Immature natural killer cell (primary cell): ENCODE results near the gene AFF2. TPM values are rescaled to one million over a fixed set of nuclear protein-coding genes. Genes with fewer than 3 reads are reported as not detected.

Experiments used
- DNase-seq, 3 donors: peaks; one replicate each; pipeline ENCODE4 v3.0.0; 2022; ENCODE audit warnings: mixed read lengths in 1 of 3
- H3K27ac Mint-ChIP-seq, 6 donors: one replicate each; pipeline ENCODE4 v1.8.0; 2020; ENCODE audit warnings: mixed read lengths in 6 of 6, mild to moderate bottlenecking in 5 of 6, inconsistent platforms in 4 of 6, moderate library complexity in 3 of 6
- H3K27me3 Mint-ChIP-seq, 3 donors: one replicate each; pipeline ENCODE4 v1.8.0; 2020 to 2021; ENCODE audit warnings: low read depth in 3 of 3, mild to moderate bottlenecking in 3 of 3, mixed read lengths in 3 of 3, moderate library complexity in 3 of 3, inconsistent platforms in 1 of 3
- H3K36me3 Mint-ChIP-seq, 3 donors: one replicate each; pipeline ENCODE4 v1.8.0; 2020; ENCODE audit warnings: mixed read lengths in 3 of 3, inconsistent platforms in 2 of 3, mild to moderate bottlenecking in 2 of 3
- H3K4me1 Mint-ChIP-seq, 2 donors: one replicate each; pipeline ENCODE4 v1.8.0; 2020; ENCODE audit warnings: inconsistent platforms in 2 of 2, mild to moderate bottlenecking in 2 of 2, mixed read lengths in 2 of 2, moderate library complexity in 1 of 2
- H3K4me3 Mint-ChIP-seq, 5 donors: one replicate each; pipeline ENCODE4 v1.8.0; 2020; ENCODE audit warnings: mild to moderate bottlenecking in 5 of 5, mixed read lengths in 5 of 5, inconsistent platforms in 3 of 5, moderate library complexity in 3 of 5
- H3K9me3 Mint-ChIP-seq, 6 donors: one replicate each; pipeline ENCODE4 v1.8.0; 2020; ENCODE audit warnings: mild to moderate bottlenecking in 6 of 6, mixed read lengths in 6 of 6, inconsistent platforms in 4 of 6, moderate library complexity in 3 of 6
- polyA plus RNA-seq, 3 donors: library from polyadenylated mRNA; unstranded; fragments of 300-500 nt; fragmentation: Illumina TruSeq; gene quantifications; one replicate each; pipeline ENCODE4 v1.2.3, GENCODE V29; 2021

AFF2 gene
- polyA plus RNA-seq, 3 donors from 2014 or later: not detected

DNA sequence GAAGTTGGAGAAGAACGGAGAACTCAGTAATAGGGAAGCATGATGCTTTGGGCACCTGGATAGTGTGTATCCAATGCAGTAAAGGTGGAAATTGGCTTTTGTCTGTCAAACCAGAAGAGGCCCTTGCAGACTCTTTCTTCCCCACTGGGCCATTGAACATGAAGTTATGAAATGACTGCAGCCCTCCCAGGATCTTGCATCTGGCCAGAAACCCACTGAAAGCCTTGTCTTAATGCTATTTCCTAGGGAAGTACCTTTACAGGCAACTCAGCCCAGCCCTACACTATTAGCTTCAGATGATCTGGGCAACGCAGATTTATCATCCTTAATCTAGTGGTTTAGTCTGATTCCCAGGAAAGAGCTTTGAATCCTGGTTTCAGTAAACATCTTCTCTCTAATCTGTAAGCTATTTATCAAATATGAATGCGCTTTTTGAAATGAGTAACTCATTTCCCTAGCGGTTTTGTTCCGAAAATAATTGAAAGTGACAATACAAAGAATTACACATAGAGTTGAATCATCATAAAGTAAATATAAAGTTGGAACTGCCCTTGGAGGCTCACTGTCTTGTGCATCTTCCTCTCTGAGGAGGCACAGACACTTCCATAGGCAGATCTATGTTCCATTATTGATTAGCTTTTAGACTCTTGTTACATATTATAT lies 540.6 kb downstream of the AFF2 start:
- H3K27ac Mint-ChIP-seq: no peak overlapping the region
- H3K9me3 Mint-ChIP-seq: no peaks in the 10 kb centered on the region
- H3K36me3 Mint-ChIP-seq: no peaks in the 10 kb centered on the region
- no peak for DNase-seq
- H3K4me3 Mint-ChIP-seq: no peak overlapping the region
- H3K4me1 Mint-ChIP-seq: no peaks in the 10 kb centered on the region
- H3K27me3 Mint-ChIP-seq: peaks cover 0 to 3% (median 0%) of the 10 kb centered on the region in 3 donors

DNA sequence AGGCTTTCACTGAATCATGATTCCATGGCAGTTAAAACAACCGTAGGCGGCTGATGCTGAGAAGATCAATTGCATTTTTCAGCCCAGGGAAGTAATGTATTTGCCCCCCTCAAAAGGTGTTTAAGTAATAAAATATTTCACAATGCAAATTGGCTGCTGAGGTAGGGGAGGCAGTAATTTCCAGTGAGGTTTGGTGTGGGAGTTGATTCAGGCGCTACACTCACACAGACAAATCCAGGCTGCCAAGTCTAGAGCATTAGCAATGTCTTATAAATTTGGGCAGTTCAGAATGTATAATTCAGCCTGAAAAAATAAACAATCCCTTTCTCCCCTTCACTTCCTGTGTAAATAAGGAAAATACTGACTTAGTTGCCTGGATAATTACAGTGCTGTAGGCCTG lies 543.0 kb downstream of the AFF2 start:
- Mint-ChIP-seq H3K9me3 (no peaks in the 10 kb centered on the region), H3K27ac (no peak overlapping the region), H3K27me3 (peaks cover 0 to 3% (median 0%) of the 10 kb centered on the region in 3 donors), H3K4me3 (no peak overlapping the region), H3K36me3 (no peaks in the 10 kb centered on the region), H3K4me1 (no peaks in the 10 kb centered on the region)
- no peak for DNase-seq

DNA sequence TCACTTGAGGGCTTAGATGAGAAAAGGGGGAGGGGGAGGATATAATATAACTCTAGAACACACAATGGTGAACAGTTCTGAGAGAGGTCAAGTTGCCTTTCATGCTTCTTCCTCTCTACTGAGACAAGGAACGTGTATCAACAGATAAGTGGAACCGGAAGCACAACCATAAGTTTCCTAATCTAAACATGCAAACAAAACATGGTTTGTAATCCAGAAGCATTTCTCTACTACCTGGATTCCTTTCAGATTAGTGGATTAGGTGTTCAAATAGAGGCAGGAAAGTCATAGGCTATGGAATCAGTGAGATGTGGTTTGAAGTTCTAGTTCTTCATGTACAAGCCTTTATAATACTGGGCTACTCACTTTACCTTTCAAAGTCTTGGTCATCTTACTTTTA lies 544.1 kb downstream of the AFF2 start:
- no peaks in the 10 kb centered on the region for H3K36me3 Mint-ChIP-seq
- H3K4me3 Mint-ChIP-seq: no peak overlapping the region
- DNase-seq: no peak
- no peak overlapping the region for H3K27ac Mint-ChIP-seq
- no peaks in the 10 kb centered on the region for H3K4me1 Mint-ChIP-seq
- no peaks in the 10 kb centered on the region for H3K9me3 Mint-ChIP-seq
- H3K27me3 Mint-ChIP-seq: peaks cover 0 to 3% (median 0%) of the 10 kb centered on the region in 3 donors

DNA sequence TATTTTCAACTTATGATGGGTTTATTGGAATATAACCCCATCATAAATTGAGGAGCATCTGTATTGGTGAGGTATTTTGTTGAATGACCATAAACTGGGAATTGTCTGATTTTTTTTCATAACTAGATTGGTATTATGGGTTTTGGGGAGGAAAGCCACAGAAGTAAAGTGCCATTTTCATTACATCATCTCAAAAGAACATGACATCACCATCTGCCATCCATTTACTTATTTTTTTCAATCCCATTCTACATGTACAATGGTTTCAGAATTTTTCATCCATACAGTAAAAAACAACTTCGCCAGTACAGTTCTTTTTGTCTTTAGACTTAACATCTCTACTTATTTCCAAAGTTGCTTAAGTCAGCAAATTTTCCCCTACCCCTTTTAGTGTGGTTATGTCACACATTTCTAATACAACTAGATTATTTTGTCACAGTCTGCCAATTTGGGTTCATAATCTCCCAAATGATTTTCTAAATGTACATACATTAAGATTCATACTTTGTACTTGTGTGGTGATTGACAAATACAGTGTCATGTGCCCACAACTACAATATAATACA lies 545.3 kb downstream of the AFF2 start:
- Mint-ChIP-seq H3K9me3 (no peaks in the 10 kb centered on the region), H3K4me3 (no peak overlapping the region), H3K27ac (no peak overlapping the region), H3K36me3 (no peaks in the 10 kb centered on the region), H3K4me1 (no peaks in the 10 kb centered on the region), H3K27me3 (peaks cover 0 to 3% (median 0%) of the 10 kb centered on the region in 3 donors)
- no peak for DNase-seq
